HuH-7 (cell line): ENCODE measurements around the gene TATDN2.
A peak's percentile ranks its signal among the peaks of the same experiment; 100 is the strongest.
"Not testable (repeated sequence)": the region's sequence is repeated elsewhere in the genome, so short reads cannot be mapped to it uniquely, and the experiment has no call there.

Experiments used
- DNase-seq: peaks from one replicate; pipeline ENCODE4 v3.0.0; 2011; ENCODE audit warnings: low spot score

Gene TATDN2

GRCh38 chr3:10292505-10293419 lies 44.5 kb downstream of the TATDN2 start, which contains the start of gene GHRL:
Gene GHRL (minus strand): TSS chr3:10292947. CDS start chr3:10290180, 2,767 bp downstream.
- peak; percentile 88 for DNase-seq

DNA sequence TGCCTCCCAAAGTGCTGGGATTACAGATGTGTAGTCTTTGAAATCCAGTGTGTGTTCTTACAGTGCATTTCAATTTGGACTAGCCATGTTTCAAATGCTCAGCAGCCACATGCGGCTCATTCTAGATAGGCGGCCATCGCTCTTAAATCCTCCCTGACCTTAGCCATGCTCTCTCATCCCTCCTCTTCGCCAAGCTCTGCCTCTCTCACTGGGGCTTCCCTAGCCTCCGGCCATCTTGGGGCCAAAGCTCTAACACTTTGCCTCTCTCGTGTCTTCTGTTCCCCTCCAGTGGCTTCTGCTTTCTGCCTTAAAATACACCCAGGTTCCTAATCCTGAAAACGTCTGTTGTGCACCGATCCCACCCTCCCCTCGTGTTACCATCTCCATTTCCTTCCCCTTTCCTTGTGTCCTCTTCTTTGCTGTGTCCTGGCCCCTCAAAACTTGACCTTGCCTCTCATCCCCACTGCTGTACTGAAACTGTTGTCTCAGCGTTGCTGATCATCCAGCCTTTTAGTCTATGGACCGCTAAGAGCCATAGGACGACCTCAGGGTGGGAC lies 45.8 kb downstream of the TATDN2 start:
- DNase-seq = no peak

DNA sequence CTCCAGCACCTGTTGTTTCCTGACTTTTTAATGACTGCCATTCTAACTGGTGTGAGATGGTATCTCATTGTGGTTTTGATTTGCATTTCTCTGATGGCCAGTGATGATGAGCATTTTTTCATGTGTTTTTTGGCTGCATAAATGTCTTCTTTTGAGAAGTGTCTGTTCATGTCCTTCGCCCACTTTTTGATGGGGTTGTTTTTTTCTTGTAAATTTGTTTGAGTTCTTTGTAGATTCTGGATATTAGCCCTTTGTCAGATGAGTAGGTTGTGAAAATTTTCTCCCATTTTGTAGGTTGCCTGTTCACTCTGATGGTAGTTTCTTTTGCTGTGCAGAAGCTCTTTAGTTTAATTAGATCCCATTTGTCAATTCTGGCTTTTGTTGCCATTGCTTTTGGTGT lies 49.8 kb downstream of the TATDN2 start:
- DNase-seq = not testable (repeated sequence)

DNA sequence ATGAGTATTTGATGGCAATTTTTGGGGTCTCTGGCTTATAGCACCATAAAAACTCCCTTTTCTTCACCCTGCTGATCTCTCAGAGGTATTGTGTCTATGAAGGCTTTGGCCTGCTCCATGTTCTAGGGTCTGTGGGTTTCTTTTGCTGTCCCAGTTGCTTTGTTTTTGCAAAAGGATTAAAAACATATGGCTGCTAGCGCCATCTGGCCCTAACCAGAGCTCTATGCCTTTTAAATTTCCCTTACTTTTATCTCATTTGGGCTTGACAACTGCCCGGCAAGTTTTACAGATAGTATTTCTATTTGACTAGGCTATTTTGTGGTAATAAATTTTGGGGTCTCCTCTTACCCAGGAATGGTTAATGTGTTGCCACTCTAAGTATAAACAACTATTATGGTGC lies 50.9 kb downstream of the TATDN2 start:
- no peak for DNase-seq

GRCh38 chr3:10299679-10300078 lies 51.4 kb downstream of the TATDN2 start:
- no peak for DNase-seq

GRCh38 chr3:10300087-10300486 lies 51.8 kb downstream of the TATDN2 start:
- DNase-seq = no peak

DNA sequence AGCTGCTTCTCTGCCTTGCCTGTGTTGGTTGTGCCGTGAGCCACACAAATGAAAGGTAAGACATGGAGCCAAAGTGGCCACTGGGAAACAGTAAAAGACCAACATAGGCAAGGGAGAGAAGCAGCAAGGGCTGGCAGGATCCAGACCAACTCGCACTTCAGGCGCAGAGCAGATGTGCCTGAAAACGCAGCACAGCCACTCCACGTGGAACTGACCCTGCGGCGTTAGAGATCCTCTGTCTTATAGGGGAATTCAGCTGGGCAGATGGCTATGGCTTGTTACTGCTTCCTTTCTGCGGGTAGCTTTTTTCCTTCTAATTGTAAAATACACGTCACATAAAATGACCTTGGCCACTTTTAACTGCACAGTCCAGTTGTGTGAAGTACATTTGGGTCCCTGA lies 54.8 kb downstream of the TATDN2 start:
- no peak for DNase-seq

GRCh38 chr3:10303785-10304184 lies 55.5 kb downstream of the TATDN2 start:
- no peak for DNase-seq

DNA sequence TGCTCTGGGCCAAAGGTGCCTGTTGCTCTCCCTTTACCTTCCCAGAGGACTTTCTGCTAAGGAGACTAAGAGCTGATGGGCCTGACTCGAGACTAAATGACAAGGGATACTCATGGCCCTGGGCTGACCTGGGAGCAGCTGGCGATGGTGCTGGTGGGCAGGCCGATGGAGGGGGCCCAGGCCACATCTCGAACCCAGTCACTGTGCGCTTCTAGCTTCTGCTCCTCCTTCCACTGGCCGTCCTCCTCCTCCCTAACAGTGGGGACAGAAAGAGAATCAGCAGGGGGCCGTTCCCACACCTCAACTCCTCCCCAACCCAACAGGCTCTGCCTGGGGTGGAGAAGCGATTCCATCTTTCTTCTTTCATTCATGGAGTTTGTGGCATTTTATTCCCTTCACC lies 56.6 kb downstream of the TATDN2 start:
- no peak for DNase-seq

GRCh38 chr3:10305331-10305902 lies 57.2 kb downstream of the TATDN2 start:
- no peak for DNase-seq

DNA sequence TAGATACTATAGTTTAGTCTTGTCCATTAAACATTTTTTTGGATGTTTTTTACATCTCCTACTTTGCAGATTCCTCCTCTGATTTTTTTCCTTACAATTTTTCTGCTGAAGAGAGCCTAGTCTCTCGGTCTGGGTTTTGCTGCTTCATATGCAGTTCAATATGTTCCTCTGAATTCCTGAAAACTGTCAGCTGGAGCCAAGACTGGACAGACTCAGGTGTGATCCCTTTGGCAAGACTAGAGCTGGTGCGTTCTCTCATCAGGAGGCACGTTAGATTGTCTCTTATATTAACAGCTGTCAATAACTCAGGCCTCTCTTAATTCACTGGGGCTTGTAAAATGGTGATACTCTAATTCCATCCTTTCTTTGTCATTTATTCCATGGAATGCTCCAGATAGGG lies 57.9 kb downstream of the TATDN2 start:
- DNase-seq = no peak

DNA sequence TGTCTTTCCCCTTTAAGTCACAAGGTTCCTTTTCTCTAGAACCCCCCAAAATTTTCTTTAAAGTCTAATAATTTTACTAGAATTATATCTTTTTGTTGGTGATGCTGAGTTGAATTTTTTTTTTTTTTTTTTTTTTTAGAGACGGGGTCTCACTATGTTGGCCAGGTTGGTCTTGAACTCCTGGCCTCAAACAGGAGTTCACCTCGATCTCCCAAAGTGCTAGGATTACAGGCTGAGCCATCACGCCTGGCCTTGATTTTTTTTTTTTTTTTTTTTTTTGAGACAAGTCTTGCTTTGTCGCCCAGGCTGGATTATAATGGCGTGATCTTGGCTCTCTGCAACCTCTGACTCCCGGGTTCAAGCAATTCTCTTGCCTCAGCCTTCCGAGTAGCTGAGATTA lies 60.4 kb downstream of the TATDN2 start:
- DNase-seq = no peak

GRCh38 chr3:10309736-10310135 lies 61.5 kb downstream of the TATDN2 start:
- no peak for DNase-seq

DNA sequence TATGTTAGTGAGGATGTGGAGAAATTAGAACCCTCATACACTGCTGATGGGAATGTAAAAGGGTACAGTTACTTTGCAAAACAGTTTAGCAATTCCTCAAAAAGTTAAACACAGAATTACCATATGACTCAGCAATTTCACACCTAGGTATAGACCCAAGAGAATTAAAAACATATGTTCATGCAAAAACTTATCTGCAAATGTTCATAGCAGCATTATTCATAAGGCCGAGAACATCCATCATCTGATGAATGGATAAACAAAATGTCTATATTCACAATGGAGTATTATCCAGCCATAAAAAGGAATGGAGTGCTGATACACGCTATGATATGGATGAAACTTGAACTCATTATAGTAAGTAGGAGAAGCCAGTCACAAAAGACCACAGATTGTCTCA lies 62.3 kb downstream of the TATDN2 start:
- no peak for DNase-seq

- no peak for DNase-seq
Observed at GRCh38 chr3:10311710-10312109, 63.5 kb downstream of the TATDN2 start.

- DNase-seq = no peak
Observed at GRCh38 chr3:10312391-10312790, 64.1 kb downstream of the TATDN2 start.

GRCh38 chr3:10312861-10313260 lies 64.6 kb downstream of the TATDN2 start:
- no peak for DNase-seq

DNA sequence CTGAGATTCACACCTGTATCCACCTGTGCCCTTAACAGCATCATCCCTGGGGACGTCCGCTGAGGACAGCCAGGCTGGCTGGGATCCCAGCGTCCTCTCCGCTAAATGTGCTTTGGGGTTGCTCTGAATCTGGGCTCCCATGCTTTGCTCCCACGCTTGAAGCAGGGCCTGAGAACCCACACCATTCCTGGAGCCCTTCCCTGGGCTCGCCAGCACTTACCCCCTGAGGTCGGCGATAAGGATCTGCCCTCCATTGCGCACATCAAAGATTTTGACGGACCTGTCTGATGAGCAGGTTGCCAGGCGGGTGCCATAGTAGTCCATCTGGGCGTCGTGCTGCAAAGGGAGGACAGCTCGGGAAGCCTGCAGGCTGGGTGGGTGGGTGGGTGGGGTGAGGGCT lies 66.8 kb downstream of the TATDN2 start:
- DNase-seq = no peak

DNA sequence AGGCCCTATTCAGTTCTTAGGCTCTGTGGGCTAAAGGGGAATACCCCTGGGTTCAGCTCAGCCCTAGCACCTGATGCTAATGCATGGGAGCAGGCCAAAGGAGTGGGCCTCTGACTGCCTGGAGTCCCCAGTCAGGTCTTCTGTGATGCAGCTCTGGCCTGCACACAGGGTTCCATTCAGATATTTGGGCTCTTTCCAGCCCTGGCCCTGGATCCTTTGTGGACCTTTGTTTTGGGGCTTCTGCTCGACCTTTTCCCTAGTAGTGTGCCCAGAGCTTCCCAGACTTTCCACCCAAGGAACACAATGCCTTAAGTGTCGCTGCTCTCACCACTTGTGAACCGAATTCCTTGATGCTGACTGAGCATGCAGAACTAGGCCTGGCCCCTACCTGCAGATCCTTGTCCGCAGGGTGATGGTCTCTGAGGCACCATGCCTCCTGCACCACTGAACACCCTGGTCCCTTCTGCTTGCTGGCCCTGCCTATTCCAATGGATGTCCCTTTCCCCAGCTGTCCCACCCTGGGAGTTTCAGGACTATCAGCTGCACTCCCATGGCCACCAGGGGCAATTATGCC lies 67.6 kb downstream of the TATDN2 start:
- DNase-seq = no peak

- no peak for DNase-seq
Observed at GRCh38 chr3:10317311-10317960, 69.2 kb downstream of the TATDN2 start.

GRCh38 chr3:10317961-10318350 lies 69.7 kb downstream of the TATDN2 start:
- DNase-seq = no peak

GRCh38 chr3:10319251-10319650 lies 71.0 kb downstream of the TATDN2 start:
- DNase-seq = no peak
